GM21576 (cell line): ENCODE data around the gene ISG15.
"Not testable (repeated sequence)": the region's sequence is repeated elsewhere in the genome, so short reads cannot be mapped to it uniquely, and the experiment has no call there.

ENCODE experiments used
- ATAC-seq: cut with Tn5 transposase; IDR thresholded peaks from one replicate; pipeline ENCODE4 v1.9.1; 2021; ENCODE audit warnings: mild to moderate bottlenecking, moderate library complexity; ENCODE audit not compliant: unreplicated experiment

ISG15 gene

GRCh38 chr1:1026599-1027413 is 13.5 kb downstream of the ISG15 start:
- ATAC-seq, result no peak

GRCh38 chr1:1027791-1028190 is 14.5 kb downstream of the ISG15 start:
- ATAC-seq, result no peak

DNA sequence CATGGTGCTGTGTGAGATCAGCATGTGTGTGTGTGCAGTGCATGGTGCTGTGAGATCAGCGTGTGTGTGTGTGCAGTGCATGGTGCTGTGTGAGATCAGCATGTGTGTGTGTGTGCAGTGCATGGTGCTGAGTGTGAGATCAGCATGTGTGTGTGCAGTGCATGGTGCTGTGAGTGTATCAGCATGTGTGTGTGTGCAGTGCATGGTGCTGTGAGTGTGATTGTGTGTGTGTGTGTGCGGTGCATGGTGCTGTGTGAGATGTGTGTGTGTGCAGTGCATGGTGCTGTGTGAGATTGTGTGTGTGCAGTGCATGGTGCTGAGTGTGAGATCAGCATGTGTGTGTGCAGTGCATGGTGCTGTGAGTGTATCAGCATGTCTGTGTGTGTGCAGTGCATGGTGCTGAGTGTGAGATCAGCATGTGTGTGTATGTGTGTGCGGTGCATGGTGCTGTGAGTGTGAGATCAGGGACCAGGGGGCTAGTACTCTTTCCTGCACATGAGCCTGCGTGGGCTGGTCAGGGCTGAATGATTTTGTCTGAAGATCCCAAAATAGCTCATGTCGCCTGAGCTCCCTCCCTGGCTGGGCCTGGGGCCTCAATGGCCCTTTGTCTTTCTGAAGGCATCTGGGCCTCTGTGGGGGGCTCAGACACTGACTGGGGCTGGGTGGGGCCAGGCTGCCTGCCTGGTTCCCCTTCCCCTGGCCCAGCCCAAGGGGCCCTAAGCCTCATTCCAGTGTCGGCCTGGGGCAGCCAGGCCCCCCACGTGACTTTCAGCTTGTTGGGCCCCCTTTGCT is 17.8 kb downstream of the ISG15 start:
- ATAC-seq, result not testable (repeated sequence)

DNA sequence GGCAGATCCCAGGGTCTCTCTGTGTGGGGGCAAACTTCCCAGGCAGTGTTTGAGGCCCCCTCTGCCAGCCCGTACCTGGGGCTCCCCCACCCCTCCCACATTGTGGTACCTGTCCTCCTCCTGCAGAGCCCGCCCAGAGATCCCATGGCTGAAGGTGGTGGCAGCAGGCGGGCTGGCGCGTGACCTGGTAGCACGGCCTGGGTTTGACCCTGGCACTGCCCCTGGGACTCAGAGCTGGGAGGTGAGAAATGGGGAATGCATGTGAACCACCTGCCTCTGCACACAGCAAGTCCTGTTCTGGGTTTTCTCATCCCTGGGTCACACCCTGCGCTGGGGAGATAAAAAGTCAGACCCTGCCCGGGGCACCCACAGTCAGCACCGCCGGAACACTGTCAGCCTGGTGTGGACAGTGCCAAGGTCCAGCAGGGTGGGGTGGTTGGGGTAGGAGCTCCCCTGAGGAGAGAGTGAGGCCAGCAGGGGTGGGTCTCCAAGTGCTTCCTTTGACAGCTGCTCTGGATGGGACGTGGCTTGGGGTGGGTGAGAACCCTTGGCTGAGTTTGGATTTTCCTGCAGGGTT is 18.4 kb downstream of the ISG15 start:
- no peak for ATAC-seq

DNA sequence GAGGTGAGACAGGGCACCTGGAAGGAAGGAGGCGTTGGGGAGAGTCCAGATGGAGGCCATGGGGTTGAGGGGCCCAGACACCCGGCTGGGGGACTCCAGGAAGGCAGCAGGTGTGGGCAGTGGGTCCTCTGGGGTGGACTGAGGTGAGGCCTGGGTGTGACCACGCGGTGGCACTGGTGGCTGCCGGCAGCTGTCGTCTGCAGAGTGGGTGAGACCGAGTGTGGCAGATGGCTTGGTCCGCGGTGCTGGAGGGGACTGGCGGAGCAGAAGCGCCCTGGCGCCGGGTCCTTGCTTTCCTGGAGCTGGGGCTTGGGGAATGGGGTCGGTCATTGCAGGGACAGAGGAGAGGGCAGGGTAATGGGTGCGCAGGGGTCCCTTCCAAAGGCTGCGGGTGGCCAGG is 19.1 kb downstream of the ISG15 start:
- peak; percentile 4 for ATAC-seq

DNA sequence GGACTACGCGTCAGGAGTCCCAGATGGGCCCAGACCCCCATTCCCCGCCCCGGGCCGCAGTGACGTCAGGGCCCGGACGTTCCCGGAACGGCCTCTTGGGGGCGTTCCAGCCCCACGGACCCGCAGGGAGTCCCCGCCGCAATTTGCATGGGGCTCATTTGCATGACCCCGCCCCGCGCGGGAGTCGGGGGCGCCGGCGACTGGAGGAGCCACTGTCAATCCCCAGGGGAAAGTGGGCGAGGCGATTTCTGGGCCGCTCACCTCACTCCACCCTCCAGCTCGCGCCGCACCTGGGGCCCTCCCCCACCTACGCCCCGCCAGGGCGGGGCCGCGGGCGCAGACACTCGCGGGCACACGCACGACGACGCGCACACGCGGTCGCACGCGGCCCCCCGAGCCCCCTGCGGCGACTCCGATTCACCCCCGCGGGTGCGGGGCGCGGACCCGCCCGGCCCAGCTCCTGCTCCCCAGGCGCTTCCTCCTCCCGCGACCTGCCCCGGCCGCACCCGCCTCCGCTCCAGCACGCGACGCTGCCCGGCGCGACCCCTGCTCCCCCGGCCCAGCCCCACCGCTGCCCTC is 19.8 kb downstream of the ISG15 start:
- peak; percentile 76 for ATAC-seq

- no peak for ATAC-seq
These were observed 20.6 kb downstream of the ISG15 start for GRCh38 chr1:1033731-1034438.

- no peak for ATAC-seq
These were observed 21.1 kb downstream of the ISG15 start for GRCh38 chr1:1034439-1034781.

DNA sequence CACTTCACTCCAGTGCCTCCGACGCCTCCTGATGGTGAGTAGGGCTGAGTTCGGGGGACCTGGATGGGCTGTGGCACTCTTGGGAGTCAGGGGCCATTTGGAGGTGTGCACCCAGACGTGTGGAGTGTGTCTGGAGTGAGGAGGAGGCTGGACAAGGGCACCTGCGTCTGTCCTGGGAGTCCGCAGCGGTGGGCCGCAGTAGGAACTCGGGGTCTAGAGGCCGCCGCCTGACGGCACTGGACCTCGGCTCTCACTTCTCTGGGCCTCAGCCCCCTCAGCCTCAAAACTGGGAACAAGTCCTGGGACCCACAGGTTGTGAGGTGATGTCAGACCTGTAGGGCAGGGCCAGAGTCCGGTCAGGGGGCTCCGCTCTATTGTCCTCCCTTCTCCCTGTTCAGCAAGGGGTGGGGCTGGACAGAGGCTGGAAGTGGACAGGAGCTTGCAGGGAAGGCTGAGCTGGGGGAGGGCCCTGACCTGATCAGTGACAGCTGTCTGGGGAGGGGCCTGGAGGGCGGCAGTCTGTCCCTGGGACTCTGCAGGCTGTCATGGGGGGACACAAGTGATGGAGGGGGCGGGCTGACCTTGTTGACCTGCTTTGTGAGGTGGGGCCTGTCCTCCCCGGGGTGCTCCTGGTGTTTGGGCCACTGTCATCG is 22.1 kb downstream of the ISG15 start:
- ATAC-seq, result no peak

DNA sequence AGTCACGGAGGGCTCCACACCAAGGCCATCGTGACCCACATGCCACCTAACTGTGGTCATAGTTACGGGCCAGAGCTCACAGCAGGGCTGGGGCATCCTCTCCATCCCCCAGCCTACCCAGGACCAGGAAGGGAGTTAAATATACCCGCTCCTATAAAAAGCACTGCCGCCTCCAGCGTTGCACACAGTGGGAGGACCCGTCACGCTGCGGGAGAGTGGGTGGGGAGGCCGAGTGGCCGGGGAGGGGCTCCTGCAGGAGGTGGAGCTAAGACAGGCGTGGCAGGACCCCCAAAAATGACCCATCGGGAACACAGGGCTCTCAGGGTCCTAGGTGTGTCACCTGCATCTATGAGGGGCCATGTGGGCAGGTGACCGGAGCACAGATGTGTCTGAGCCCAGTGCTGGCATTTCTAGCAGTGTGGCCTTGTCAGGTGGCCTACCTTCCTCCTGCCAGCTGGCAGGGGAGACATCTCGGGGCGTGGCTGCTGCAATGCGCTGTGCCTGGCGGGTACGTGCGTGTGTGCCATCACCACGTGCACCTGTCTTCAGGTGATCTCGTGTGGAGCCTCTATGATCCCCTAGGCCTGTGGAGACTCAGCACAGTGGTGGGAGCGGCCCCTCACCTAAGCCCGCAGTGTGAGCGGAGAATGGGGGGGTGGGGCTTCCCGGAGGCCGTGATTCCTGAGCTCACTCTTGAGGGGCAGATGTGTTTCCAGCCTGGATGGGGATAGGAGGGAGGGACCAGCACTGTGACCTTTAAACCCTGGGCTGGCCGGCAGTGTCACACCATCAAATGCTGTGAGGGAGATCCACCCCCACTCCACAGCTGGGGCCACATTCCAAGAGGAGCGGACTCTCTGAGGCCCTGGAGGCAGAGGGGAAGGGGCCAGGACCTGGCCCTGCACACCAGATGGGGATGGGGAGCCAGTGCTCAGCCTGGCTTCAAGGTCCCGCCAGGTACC is 24.4 kb downstream of the ISG15 start:
- ATAC-seq, result no peak

GRCh38 chr1:1038694-1039093 is 25.4 kb downstream of the ISG15 start:
- ATAC-seq, result peak; percentile 38

DNA sequence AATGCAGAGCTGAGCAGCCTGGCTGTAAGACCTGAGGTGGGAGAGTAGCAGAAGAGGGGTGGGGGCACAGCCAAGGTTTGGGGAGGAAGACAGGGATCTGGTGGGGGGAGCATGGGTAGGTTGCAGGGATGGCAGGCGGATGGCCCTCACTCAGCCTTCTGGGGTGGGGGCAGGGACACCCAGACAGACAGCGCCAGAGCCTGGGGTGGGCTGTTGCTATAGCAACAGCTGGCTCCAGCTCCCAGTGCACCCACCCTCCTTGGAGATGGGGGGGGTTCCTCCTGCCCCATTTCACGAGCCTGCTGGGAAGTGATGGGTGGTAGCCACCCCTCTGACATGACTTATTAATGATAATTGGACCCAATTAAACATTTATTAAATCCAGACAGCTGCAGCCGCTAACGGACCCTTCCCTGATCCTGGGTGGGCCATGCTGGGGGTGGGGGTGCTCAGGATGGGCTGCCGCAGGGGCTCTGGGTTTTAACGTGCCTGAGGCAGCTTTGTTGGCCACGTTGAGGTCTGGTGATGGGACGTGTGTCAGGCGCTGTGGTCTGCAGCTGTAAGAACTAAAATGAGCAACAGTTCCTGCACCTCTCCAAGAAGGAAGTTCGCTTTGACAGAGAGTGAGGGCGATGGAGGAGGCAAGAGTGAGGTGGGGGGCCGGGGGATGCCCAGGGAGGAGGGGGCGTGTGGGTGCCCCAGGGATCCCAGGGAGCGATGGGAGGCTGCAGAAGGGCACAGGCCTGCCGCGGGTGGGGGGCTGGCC is 26.0 kb downstream of the ISG15 start:
- ATAC-seq, result no peak

DNA sequence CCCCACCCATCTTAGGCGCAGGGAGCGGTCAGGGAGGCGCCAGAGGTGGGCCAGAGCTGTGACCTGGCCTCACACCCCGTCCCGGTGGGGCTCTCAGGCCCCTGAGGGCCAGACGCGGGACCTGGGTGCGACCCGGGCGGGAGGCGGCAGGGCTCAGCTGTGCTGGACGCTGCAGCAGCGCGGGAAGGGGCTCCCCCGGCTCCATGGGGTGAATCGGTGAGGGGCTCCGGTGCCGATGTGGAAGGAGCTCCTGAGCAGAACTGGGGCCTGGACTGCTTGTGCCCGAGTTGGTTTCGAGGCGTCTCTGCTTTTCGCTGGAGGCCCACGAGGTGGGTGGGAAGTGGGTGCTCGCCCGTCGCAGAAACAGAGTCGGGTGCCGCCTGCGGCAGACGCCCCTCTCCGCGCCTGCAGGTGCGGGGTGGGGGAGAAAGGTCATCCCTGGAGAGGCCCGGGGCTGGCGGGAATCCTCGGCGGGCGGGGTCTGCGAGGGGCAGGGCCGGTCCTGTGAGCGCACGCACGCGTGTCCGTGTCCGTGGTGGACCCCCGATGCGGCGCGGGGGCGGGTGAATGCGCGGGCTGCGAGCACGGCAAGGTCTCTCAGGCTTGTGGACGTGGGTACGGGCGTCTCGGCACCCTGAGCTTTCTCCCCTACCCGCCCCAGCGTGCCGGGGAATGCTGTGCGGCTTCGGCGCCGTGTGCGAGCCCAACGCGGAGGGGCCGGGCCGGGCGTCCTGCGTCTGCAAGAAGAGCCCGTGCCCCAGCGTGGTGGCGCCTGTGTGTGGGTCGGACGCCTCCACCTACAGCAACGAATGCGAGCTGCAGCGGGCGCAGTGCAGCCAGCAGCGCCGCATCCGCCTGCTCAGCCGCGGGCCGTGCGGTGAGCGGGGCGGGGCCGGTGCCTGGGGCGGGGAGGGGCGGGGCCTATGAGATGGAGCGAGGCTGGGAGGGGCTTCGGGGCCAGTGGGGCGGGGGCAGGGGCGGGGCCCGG is 27.0 kb downstream of the ISG15 start:
- peak; percentile 40 for ATAC-seq

- ATAC-seq, result no peak
These were observed 27.8 kb downstream of the ISG15 start for GRCh38 chr1:1041092-1041523.

- ATAC-seq, result no peak
These were observed 28.6 kb downstream of the ISG15 start for GRCh38 chr1:1041873-1042272.

DNA sequence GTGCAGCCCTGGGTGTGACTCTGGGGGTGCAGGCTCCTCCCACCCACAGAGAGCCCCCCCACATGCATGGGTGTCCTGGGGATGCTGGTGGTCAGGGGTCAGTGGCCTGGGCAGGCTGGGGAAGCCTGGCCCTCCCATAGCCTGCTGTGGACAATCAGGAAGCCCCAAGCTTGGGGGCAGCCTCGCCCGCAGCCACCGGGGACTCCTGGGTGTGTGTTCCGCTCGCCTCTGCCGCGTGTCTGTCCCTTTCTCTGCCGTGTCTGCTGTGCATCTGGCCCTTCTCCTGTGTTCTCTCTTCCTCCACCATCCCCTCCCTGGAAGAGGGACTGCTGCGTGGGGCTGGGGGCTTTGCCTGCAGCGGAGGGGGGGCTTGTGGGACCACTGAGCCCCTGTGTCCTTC is 29.5 kb downstream of the ISG15 start:
- ATAC-seq, result no peak

- no peak for ATAC-seq
These were observed 30.1 kb downstream of the ISG15 start for GRCh38 chr1:1043411-1043810.
